Globus pallidus (tissue), 1 donor: ENCODE data around the gene CROCC.

Experiments used
- DNase-seq: peaks from one replicate; pipeline ENCODE4 v3.0.0-alpha.2; 2015; ENCODE audit warnings: low spot score

Gene CROCC

GRCh38 chr1:17012775-17013490 is 91.2 kb downstream of the CROCC start:
- no peak for DNase-seq

DNA sequence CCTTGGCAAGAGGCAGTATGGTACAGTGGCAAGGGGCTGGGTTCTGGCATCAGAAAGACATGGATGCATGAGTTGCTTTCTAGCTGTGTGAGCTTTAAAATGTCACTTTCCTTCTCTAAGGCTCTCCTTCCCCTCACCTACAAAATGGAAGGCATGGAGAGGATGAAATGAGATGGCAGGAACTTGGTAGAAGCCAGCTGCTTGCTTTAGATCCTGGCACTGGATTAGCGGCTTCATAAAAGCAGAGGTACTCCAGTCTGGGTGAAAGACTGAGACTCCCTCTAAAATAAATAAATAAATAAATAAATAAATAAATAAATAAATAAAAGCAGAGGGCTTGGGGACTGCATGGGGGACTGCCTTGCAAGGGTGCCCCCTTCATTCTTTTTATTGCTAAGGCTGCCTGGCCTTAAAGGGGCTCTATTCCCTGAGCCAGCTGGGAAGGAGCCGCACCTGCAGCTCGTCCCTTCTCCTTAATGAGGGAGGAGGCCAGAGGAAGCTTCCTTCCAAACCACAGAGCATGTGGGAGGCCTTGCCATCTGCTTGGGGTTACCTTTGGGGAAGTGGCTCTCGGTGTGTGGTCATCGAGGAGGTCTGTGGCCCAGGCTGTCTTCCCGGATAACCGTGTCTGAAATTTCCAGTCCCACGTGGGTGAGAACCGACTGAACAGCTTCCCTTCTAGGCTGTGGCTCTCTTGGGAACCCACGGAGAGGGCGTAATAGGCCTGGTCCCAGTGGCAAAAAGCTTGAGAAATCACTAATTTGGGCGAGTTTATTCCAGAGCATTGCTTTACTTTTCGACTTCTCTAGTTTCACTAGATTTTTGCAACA is 92.0 kb downstream of the CROCC start:
- peak; percentile 13 for DNase-seq

- no peak for DNase-seq
Observed at GRCh38 chr1:17014671-17015567, 93.2 kb downstream of the CROCC start.

DNA sequence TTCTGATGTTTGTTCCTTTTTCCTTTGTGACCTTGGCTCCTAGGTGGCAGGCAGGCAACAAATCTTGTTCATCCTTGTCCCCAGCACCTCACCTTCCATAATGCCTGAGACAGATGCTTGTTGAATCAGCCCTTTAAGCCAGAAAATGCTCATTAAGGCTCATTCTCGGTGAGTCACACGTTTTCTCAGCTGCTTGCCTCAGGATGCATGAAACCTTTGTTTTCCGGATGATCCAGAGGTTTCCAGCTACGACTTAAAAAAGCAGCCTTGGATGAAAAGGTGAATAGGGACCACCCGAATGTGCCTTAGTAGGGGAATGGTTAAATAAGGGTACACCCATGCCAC is 94.6 kb downstream of the CROCC start:
- DNase-seq, result no peak

GRCh38 chr1:17017435-17017834 is 95.7 kb downstream of the CROCC start:
- no peak for DNase-seq

DNA sequence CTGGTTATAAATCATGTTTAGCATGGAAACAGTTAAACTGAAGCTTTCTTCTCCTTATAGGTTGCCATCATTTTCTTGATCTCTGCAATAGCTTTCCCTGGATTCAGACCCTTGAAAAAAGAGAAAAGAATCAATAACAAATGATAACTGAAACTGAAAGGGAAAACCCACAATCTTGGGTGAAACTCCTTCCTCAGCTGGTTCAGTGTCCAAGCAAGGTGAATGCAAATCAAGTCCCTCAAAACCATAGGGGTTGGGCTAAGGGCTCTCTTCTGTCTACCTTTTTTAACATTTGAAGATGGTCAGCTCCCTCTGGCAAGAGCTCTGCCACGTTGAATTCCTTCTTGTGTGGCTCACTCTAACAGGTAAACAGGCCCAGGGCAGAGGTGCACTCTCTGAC is 97.1 kb downstream of the CROCC start:
- DNase-seq, result no peak

- DNase-seq, result no peak
Observed at GRCh38 chr1:17020502-17020901, 98.8 kb downstream of the CROCC start.

DNA sequence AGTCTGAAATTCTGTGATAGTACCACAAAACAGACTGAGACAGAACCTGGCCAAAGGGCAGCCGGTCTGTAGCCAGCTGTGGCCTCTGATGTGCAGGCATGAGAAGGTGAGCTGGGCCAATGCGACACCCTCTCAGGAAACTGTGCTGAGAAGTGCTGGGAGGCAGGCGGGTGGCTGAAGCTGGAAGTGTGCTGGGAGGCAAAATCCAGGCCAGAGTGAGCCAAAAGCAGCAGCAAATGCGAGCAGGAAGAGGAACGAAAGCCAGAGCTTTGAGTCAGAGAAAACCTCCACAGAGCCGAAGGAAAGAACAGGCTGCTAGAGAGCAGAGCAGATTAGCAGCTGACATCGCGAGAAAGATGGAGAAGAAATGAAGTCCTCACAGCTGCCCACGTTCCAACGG is 100.2 kb downstream of the CROCC start:
- DNase-seq, result no peak
